ENCODE results near the gene FERMT3.

FERMT3 gene

DNA sequence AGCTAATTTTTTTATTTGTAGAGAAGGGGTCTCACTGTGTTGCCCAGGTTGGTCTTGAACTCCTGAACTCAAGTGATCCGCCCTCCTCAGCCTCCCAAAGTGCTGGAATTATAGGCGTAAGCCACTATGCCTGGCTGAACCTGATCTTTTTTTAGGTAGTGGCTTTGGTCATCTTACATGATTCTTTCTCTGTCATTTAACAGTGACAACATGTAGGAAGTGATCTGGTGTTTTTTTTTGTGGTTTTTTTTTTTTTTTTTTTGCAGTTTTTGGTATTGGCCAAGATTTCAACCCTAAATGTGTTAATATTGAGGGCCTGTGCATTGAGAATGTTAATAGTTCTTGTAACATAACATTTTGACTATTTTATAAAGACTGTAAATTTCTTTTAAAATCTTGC lies 8.0 kb upstream of the FERMT3 start:
- peaks cover 75% of the 10 kb centered on the region for H3K36me3 ChIP-seq (ENCODE audit: control insufficient read depth, insufficient read depth, low read length)
- H3K9me3 ChIP-seq (ENCODE audit: control insufficient read depth, insufficient read depth, low read length) = no peaks in the 10 kb centered on the region
- no peaks in the 10 kb centered on the region for H3K27me3 ChIP-seq (ENCODE audit: control insufficient read depth, insufficient read depth, low read length)
- no peak overlapping the region for H3K4me3 ChIP-seq (ENCODE audit: low read depth, low read length)
- H3K9ac ChIP-seq (ENCODE audit: low read depth, low read length) = no peak overlapping the region
- H3K4me1 ChIP-seq (ENCODE audit: control insufficient read depth, insufficient read depth, low read length) = no peaks in the 10 kb centered on the region

DNA sequence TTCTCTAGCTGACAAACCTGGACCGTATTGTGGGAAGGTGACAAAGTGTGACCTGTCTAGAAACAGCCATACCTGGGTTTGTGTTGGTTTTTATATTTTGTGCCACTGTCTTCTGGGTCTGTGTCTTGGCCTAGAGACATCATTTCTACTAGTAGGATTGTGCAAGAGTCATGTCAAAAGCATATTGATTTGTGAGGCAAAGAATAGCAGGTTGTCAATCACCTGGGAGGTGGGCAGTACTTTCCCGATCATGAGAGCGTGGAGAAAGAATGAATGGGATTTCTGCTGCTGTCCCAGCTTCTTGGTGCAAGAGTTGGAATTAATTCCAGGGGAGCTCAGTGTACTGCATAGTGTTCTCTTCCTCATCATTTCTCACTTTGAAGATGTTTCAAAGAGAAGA lies 5.0 kb upstream of the FERMT3 start:
- Histone ChIP-seq H3K9me3 (ENCODE audit: control insufficient read depth, insufficient read depth, low read length) (no peaks in the 10 kb centered on the region), H3K9ac (ENCODE audit: low read depth, low read length) (no peak overlapping the region), H3K27me3 (ENCODE audit: control insufficient read depth, insufficient read depth, low read length) (no peaks in the 10 kb centered on the region), H3K4me3 (ENCODE audit: low read depth, low read length) (no peak overlapping the region), H3K4me1 (ENCODE audit: control insufficient read depth, insufficient read depth, low read length) (no peaks in the 10 kb centered on the region), H3K36me3 (ENCODE audit: control insufficient read depth, insufficient read depth, low read length) (peaks cover 63% of the 10 kb centered on the region)

- no peaks in the 10 kb centered on the region for H3K4me1 ChIP-seq (ENCODE audit: control insufficient read depth, insufficient read depth, low read length)
- peaks cover 66% of the 10 kb centered on the region for H3K36me3 ChIP-seq (ENCODE audit: control insufficient read depth, insufficient read depth, low read length)
- H3K9ac ChIP-seq (ENCODE audit: low read depth, low read length) = no peak overlapping the region
- no peaks in the 10 kb centered on the region for H3K27me3 ChIP-seq (ENCODE audit: control insufficient read depth, insufficient read depth, low read length)
- no peak overlapping the region for H3K4me3 ChIP-seq (ENCODE audit: low read depth, low read length)
- no peaks in the 10 kb centered on the region for H3K9me3 ChIP-seq (ENCODE audit: control insufficient read depth, insufficient read depth, low read length)
Observed at GRCh38 chr11:64202992-64203391, 3.5 kb upstream of the FERMT3 start.

DNA sequence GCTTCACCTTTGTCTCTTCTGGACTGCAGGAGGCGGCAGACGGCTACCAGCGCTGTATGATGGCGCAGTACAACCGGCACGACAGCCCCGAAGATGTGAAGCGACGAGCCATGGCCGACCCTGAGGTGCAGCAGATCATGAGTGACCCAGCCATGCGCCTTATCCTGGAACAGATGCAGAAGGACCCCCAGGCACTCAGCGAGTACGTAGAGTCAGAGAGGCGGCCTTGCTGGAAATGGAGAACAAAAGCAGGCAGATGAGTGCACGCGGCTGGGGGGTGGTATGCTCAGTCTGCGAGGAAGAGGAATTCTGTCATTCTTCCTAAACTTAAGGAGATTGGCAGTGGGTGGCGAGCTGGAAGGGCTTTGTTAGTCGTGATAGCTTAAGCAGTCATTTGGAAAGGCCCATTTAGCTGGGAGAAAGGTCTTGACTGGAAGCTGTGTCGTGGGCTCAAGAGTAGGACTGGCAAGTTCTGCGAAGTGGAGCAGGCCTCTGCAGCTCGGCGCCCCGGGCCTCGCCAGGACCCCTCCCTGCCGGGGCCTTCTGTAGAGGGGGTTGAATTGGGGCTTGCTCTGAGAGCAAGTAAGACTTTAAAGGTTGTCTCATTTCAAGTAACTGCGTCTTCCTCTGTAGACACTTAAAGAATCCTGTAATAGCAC lies 3.0 kb upstream of the FERMT3 start:
- H3K4me3 ChIP-seq (ENCODE audit: low read depth, low read length) = no peak overlapping the region
- H3K9me3 ChIP-seq (ENCODE audit: control insufficient read depth, insufficient read depth, low read length) = no peaks in the 10 kb centered on the region
- no peaks in the 10 kb centered on the region for H3K27me3 ChIP-seq (ENCODE audit: control insufficient read depth, insufficient read depth, low read length)
- no peak overlapping the region for H3K9ac ChIP-seq (ENCODE audit: low read depth, low read length)
- H3K4me1 ChIP-seq (ENCODE audit: control insufficient read depth, insufficient read depth, low read length) = no peaks in the 10 kb centered on the region
- peaks cover 63% of the 10 kb centered on the region for H3K36me3 ChIP-seq (ENCODE audit: control insufficient read depth, insufficient read depth, low read length)

GRCh38 chr11:64204080-64204440 lies 2.5 kb upstream of the FERMT3 start:
- Histone ChIP-seq H3K4me1 (ENCODE audit: control insufficient read depth, insufficient read depth, low read length) (no peaks in the 10 kb centered on the region), H3K9ac (ENCODE audit: low read depth, low read length) (no peak overlapping the region), H3K36me3 (ENCODE audit: control insufficient read depth, insufficient read depth, low read length) (peaks cover 68% of the 10 kb centered on the region)

DNA sequence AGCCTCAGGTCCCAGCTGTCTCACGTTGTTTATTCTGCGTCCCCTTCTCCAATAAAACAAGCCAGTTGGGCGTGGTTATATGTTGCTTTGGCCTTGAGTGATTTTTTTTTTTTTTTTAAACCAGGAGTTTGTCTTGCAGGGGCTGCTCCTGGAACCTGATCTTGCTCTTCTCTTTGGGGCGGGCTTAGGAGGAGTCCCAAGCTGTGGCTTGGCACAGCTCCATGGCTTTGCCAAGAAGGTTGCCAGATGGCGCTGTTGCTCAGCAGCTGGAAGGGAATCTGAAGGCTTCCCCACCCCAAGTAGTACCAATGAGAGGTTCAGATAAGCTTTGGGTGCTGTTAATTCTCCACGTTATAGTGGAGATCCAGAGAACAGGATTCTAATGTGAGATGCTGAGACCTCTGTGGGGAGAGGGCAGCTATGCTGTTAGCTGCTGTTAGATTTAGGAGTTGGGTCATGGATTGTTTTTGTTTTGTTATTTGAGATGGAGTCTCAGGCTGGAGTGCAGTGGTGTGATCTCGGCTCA lies 2.0 kb upstream of the FERMT3 start:
- H3K36me3 ChIP-seq (ENCODE audit: control insufficient read depth, insufficient read depth, low read length) = peaks cover 68% of the 10 kb centered on the region
- H3K4me3 ChIP-seq (ENCODE audit: low read depth, low read length) = no peak overlapping the region
- H3K9me3 ChIP-seq (ENCODE audit: control insufficient read depth, insufficient read depth, low read length) = no peaks in the 10 kb centered on the region
- no peaks in the 10 kb centered on the region for H3K4me1 ChIP-seq (ENCODE audit: control insufficient read depth, insufficient read depth, low read length)
- H3K27me3 ChIP-seq (ENCODE audit: control insufficient read depth, insufficient read depth, low read length) = no peaks in the 10 kb centered on the region
- no peak overlapping the region for H3K9ac ChIP-seq (ENCODE audit: low read depth, low read length)

More at GRCh38 chr11:64204080-64204440, 2.5 kb upstream of the FERMT3 start:
- Histone ChIP-seq H3K27me3 (ENCODE audit: control insufficient read depth, insufficient read depth, low read length) (no peaks in the 10 kb centered on the region), H3K9me3 (ENCODE audit: control insufficient read depth, insufficient read depth, low read length) (no peaks in the 10 kb centered on the region), H3K4me3 (ENCODE audit: low read depth, low read length) (no peak overlapping the region)

- Histone ChIP-seq H3K27me3 (ENCODE audit: control insufficient read depth, insufficient read depth, low read length) (no peaks in the 10 kb centered on the region), H3K9ac (ENCODE audit: low read depth, low read length) (no peak overlapping the region), H3K36me3 (ENCODE audit: control insufficient read depth, insufficient read depth, low read length) (peaks cover 55% of the 10 kb centered on the region), H3K4me1 (ENCODE audit: control insufficient read depth, insufficient read depth, low read length) (no peaks in the 10 kb centered on the region), H3K9me3 (ENCODE audit: control insufficient read depth, insufficient read depth, low read length) (no peaks in the 10 kb centered on the region), H3K4me3 (ENCODE audit: low read depth, low read length) (no peak overlapping the region)
Observed at GRCh38 chr11:64207256-64208085, 950 bp downstream of the FERMT3 start.

- H3K4me1 ChIP-seq (ENCODE audit: control insufficient read depth, insufficient read depth, low read length) = no peaks in the 10 kb centered on the region
- peaks cover 48% of the 10 kb centered on the region for H3K36me3 ChIP-seq (ENCODE audit: control insufficient read depth, insufficient read depth, low read length)
- no peak overlapping the region for H3K9ac ChIP-seq (ENCODE audit: low read depth, low read length)
- H3K27me3 ChIP-seq (ENCODE audit: control insufficient read depth, insufficient read depth, low read length) = no peaks in the 10 kb centered on the region
- H3K4me3 ChIP-seq (ENCODE audit: low read depth, low read length) = no peak overlapping the region
- H3K9me3 ChIP-seq (ENCODE audit: control insufficient read depth, insufficient read depth, low read length) = no peaks in the 10 kb centered on the region
Observed at GRCh38 chr11:64208086-64208795, 1.7 kb downstream of the FERMT3 start.

DNA sequence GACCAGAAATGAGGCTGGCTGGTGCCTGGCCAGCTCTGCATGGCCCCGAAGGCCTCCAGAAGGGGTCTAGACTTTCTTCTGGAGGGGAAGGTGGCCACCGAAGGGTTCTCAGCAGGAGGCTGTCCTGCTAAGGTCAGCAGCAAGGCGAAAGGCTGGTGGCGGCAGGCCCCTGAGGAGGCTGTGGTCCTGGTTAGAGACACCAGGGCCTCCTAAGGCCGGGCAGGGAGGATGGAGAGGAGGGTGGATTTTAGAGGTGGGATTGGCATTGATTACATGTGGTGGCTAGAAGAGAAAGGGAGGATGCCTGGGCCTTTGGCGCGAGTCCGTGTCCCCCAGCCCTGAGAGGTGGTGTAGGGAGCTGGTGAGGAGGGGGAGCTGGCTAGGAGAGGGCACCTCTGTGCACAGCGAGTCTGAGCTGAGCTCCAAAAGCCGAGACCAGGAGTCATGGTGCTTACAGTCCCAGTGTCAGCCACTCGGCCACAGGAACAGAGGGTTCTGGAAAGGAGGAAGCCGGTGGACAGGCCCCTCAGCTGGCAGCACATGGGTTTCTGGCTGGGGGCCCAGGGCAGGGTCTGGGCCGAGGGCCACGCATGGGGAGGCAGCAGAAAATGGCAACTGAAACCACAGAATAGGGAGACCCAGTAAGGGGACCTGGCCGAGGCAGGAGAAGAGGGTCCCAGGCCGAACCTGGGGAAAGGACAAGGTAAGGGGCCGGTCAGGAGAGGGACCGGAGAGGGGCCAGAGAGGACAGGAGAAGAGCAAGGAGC lies 2.5 kb downstream of the FERMT3 start:
- Histone ChIP-seq H3K4me1 (ENCODE audit: control insufficient read depth, insufficient read depth, low read length) (no peaks in the 10 kb centered on the region), H3K9ac (ENCODE audit: low read depth, low read length) (no peak overlapping the region), H3K36me3 (ENCODE audit: control insufficient read depth, insufficient read depth, low read length) (peaks cover 40% of the 10 kb centered on the region), H3K9me3 (ENCODE audit: control insufficient read depth, insufficient read depth, low read length) (no peaks in the 10 kb centered on the region), H3K27me3 (ENCODE audit: control insufficient read depth, insufficient read depth, low read length) (no peaks in the 10 kb centered on the region), H3K4me3 (ENCODE audit: low read depth, low read length) (no peak overlapping the region)

DNA sequence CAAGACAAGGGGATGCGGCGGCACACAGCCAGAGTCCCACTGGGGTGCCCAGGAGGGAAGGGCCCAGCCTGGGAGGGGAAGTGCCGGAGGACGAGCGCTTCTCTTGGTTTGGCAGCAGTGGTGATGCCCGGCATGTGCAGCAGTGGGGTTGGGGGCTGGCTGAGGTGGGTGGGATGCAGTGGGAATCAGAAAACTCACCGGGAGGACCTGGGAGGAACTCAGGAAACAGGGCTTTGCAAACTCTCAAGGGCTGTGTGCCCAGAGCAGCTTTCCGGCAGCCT lies 3.0 kb downstream of the FERMT3 start:
- H3K4me3 ChIP-seq (ENCODE audit: low read depth, low read length) = no peak overlapping the region
- no peak overlapping the region for H3K9ac ChIP-seq (ENCODE audit: low read depth, low read length)
- H3K36me3 ChIP-seq (ENCODE audit: control insufficient read depth, insufficient read depth, low read length) = peaks cover 36% of the 10 kb centered on the region
- no peaks in the 10 kb centered on the region for H3K4me1 ChIP-seq (ENCODE audit: control insufficient read depth, insufficient read depth, low read length)
- H3K9me3 ChIP-seq (ENCODE audit: control insufficient read depth, insufficient read depth, low read length) = no peaks in the 10 kb centered on the region
- H3K27me3 ChIP-seq (ENCODE audit: control insufficient read depth, insufficient read depth, low read length) = no peaks in the 10 kb centered on the region

DNA sequence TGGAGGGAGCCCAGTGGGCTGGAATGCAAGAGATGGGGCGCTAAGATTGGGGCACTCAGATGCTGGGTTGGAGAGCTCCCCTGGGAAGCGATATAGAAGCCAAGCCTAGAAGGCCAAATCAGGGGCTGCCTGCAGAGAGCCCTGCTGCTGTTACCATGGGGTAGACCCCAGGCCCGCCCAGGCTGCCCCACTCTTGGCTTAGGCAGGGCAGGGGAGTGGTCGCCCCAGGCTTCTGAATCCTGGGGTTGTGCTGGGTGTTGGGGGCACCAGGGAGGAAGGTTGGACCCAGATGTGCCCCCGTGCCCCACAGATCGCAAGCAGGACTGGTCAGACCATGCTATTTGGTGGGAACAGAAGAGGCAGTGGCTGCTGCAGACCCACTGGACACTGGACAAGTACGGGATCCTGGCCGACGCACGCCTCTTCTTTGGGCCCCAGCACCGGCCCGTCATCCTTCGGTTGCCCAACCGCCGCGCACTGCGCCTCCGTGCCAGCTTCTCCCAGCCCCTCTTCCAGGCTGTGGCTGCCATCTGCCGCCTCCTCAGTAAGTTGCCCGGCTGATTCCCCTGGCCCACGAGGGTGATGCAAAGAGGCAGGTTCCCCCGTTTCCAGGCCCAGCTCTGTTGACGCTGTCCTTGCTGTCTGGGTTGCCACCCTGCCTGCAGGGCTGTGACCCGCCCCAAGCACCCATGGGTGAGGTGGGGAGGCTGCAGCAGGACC lies 3.9 kb downstream of the FERMT3 start:
- Histone ChIP-seq H3K9me3 (ENCODE audit: control insufficient read depth, insufficient read depth, low read length) (no peaks in the 10 kb centered on the region), H3K9ac (ENCODE audit: low read depth, low read length) (no peak overlapping the region), H3K27me3 (ENCODE audit: control insufficient read depth, insufficient read depth, low read length) (no peaks in the 10 kb centered on the region), H3K4me3 (ENCODE audit: low read depth, low read length) (no peak overlapping the region), H3K4me1 (ENCODE audit: control insufficient read depth, insufficient read depth, low read length) (no peaks in the 10 kb centered on the region), H3K36me3 (ENCODE audit: control insufficient read depth, insufficient read depth, low read length) (peaks cover 34% of the 10 kb centered on the region)

Measured in iPS-15b (cell line).